AG09309 (cell line): ENCODE data around the gene UBE2O.

Experiments
- DNase-seq: peaks from one replicate; pipeline ENCODE4 v3.0.0-alpha.2; 2010; ENCODE audit warnings: low read depth
- H3K4me3 ChIP-seq: 2 replicates; pipeline ENCODE4 v1.5.1; 2011; ENCODE audit warnings: mild to moderate bottlenecking, low read depth, low read length, moderate library complexity; ENCODE audit not compliant: control insufficient read depth
- CTCF ChIP-seq: IDR thresholded peaks from 2 replicates; pipeline ENCODE4 v1.5.1; 2011; ENCODE audit warnings: mild to moderate bottlenecking, low read depth, low read length, inconsistent platforms; ENCODE audit not compliant: insufficient read depth, control insufficient read depth; ENCODE audit errors: missing control alignments

UBE2O gene

GRCh38 chr17:76477576-76477975, 24.6 kb upstream of the UBE2O start:
- DNase-seq, result no peak
- H3K4me3 ChIP-seq, result no peak overlapping the region
- TF ChIP-seq CTCF, result no peak

GRCh38 chr17:76476736-76477135, 23.8 kb upstream of the UBE2O start:
- TF ChIP-seq CTCF, result no peak
- H3K4me3 ChIP-seq, result no peak overlapping the region
- DNase-seq, result no peak

GRCh38 chr17:76475302-76475701, 22.4 kb upstream of the UBE2O start:
- DNase-seq, result no peak
- TF ChIP-seq CTCF, result no peak
- no peak overlapping the region for H3K4me3 ChIP-seq

- H3K4me3 ChIP-seq, result no peak overlapping the region
- no peak for DNase-seq
- TF ChIP-seq CTCF, result no peak
These were observed 21.9 kb upstream of the UBE2O start for GRCh38 chr17:76474894-76475293.

- H3K4me3 ChIP-seq, result no peak overlapping the region
- no peak for TF ChIP-seq CTCF
- DNase-seq, result no peak
These were observed 21.3 kb upstream of the UBE2O start for GRCh38 chr17:76474238-76474637.

GRCh38 chr17:76473541-76473985, 20.6 kb upstream of the UBE2O start:
- DNase-seq, result no peak
- TF ChIP-seq CTCF, result peak; percentile 38
- H3K4me3 ChIP-seq, result no peak overlapping the region

GRCh38 chr17:76472726-76473125, 19.8 kb upstream of the UBE2O start:
- no peak for TF ChIP-seq CTCF
- H3K4me3 ChIP-seq, result no peak overlapping the region
- DNase-seq, result no peak
